Uterus (tissue), 2 donors: ENCODE data around the gene FBN2.

Experiments used
- CTCF ChIP-seq, 4 experiments: fragments of 200-600 bp in 2 of 4; fragments of 450-650 bp in 2 of 4; sonication (generic) in 2 of 4; IDR thresholded peaks; one replicate each; pipeline ENCODE4 v1.5.1; 2016 to 2019; ENCODE audit warnings: antibody characterized with exemption in 4 of 4, mild to moderate bottlenecking in 2 of 4, moderate library complexity in 1 of 4
- POLR2A ChIP-seq, 2 donors: fragments of 450-650 bp; IDR thresholded peaks; one replicate each; pipeline ENCODE4 v1.6.1; 2016; ENCODE audit warnings: antibody characterized with exemption in 2 of 2, mild to moderate bottlenecking in 1 of 2, moderate library complexity in 1 of 2

- TF ChIP-seq CTCF (IDR thresholded peaks at IDR 0.05) (no peak), POLR2A (IDR thresholded peaks at IDR 0.05) (no peak)
Measured at GRCh38 chr5:128216860-128217531, 321.0 kb downstream of the FBN2 start.
